Body of pancreas (tissue), 4 donors: ENCODE data around the gene TBX19.

Source experiments
- CTCF ChIP-seq, 7 experiments: fragments of 450-650 bp in 4 of 7; fragments of 200-600 bp in 3 of 7; sonication (generic) in 3 of 7; IDR thresholded peaks; one replicate each; pipeline ENCODE4 v1.5.1; 2016 to 2019; ENCODE audit warnings: antibody characterized with exemption in 7 of 7
- POLR2A ChIP-seq, 3 donors: fragments of 450-650 bp; IDR thresholded peaks; one replicate each; pipeline ENCODE4 v1.6.1; 2016; ENCODE audit warnings: antibody characterized with exemption in 3 of 3, mild to moderate bottlenecking in 2 of 3

- TF ChIP-seq CTCF (IDR thresholded peaks at IDR 0.05) = no peak
- no peak for TF ChIP-seq POLR2A (IDR thresholded peaks at IDR 0.05)
Measured at GRCh38 chr1:168279253-168279652, 1.4 kb upstream of the TBX19 start.
